ENCODE results near the gene ESPNL.
A peak's percentile ranks its signal among the peaks of the same experiment; 100 is the strongest.

Gene ESPNL

DNA sequence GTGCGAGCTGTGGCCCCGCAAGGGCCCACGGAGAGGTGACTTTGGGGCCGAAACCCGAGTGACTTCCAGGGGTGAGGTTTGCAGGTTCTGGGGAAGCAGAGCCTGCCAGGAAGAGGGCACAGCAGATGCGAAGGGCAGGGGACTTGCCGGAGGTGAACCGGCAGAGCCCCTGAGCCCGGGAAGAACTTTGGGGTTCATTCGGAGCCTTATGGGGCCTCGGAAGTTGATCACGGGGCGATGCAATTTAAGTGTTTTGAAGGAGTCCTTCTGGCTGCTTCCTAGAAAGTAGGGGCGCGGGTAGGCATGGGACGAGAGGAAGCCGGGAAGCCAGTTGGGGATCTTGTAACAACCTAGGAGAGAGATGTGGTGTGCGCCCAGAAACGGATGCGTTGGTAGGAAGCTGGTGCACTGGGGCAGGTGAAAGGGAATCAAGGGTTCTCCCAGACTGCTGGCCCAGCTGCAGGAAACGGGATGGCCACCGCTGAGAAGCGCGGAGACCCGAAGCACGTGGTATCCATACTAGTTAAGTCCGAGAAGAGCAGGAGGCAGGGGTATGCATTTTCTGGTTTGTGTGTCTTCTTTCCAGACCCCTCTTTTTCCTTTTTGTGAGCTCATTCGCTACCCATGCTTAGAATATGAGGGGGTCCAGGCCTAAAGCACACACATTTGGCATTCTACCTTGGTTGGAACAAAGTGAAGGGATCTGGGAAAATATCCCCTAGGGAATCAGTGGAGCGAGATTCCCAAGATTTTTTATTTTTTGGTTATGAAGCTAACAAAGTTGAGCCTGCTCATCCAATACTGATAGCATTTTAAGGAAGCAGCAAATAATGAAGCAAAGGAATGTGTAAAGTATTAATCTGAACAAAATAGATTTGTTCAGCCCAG is 38.6 kb upstream of the ESPNL start:
- no peaks in the 10 kb centered on the region for H4K20me1 ChIP-seq (ENCODE audit: control insufficient read depth, insufficient read depth, low read depth, low read length)
- H3K27ac ChIP-seq (ENCODE audit: low read depth, low read length), result peak overlapping the region; percentile 19
- peaks cover 47% of the 10 kb centered on the region for H3K79me2 ChIP-seq (ENCODE audit: control insufficient read depth, low read length)

DNA sequence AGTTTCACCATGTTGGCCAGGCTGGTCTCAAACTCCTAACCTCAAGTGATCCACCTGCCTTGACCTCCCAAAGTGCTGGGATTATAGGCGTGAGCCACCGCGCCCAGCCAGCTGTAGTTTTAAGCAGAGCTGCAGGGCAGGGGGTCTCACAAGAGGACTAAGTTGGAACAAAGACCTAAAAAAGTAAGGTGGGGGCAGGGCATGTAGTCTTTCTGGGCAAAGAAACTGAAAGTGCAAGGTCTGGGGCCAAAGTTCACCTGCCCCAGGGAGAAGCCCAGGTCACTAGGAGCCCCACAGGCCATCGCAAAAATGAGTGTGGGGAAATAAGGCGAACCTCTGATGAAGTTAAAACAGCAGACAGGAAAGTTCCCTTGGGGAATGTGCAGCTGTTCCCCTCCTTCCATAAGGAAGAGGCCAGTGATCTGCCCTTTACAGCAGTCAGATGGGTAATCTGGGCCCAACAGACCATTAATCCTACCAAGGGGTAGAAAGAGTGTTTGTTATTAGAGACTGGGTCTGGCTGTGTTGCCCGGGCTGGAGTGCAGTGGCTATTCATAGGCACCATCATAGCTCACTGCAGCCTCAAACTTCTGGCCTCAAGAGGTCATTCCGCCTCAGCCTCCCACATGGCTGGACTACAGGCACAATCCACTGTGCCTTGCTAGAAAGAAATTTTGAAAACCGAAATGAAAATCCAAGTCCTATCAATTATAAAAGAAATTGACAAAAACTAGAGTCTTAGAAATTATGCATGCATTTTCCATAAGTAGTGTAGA is 36.5 kb upstream of the ESPNL start:
- Histone ChIP-seq H3K9me2 (replicated peaks; ENCODE audit: control insufficient read depth, low read length) (no peaks in the 10 kb centered on the region), H3K27me3 (ENCODE audit: control insufficient read depth, low read length) (no peaks in the 10 kb centered on the region), H3K4me1 (ENCODE audit: control insufficient read depth, low read length) (peaks cover 22% of the 10 kb centered on the region), H3F3A (ENCODE audit: control insufficient read depth, insufficient read depth) (peaks cover 2% of the 10 kb centered on the region; the same call in 1 of the 2 replicates), H3K79me2 (ENCODE audit: control insufficient read depth, low read length) (peaks cover 47% of the 10 kb centered on the region), H3K9me3 (ENCODE audit: control insufficient read depth, insufficient read depth, low read length) (no peaks in the 10 kb centered on the region), H3K4me3 (ENCODE audit: low read length) (no peak overlapping the region), H3K4me2 (ENCODE audit: low read length) (no peak overlapping the region), H3K36me3 (ENCODE audit: control insufficient read depth, low read length) (peaks cover 45% of the 10 kb centered on the region), H3K27ac (ENCODE audit: low read depth, low read length) (no peak overlapping the region), H4K20me1 (ENCODE audit: control insufficient read depth, insufficient read depth, low read depth, low read length) (no peaks in the 10 kb centered on the region)
- TF ChIP-seq, protein P1, sequence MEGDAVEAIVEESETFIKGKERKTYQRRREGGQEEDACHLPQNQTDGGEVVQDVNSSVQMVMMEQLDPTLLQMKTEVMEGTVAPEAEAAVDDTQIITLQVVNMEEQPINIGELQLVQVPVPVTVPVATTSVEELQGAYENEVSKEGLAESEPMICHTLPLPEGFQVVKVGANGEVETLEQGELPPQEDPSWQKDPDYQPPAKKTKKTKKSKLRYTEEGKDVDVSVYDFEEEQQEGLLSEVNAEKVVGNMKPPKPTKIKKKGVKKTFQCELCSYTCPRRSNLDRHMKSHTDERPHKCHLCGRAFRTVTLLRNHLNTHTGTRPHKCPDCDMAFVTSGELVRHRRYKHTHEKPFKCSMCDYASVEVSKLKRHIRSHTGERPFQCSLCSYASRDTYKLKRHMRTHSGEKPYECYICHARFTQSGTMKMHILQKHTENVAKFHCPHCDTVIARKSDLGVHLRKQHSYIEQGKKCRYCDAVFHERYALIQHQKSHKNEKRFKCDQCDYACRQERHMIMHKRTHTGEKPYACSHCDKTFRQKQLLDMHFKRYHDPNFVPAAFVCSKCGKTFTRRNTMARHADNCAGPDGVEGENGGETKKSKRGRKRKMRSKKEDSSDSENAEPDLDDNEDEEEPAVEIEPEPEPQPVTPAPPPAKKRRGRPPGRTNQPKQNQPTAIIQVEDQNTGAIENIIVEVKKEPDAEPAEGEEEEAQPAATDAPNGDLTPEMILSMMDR (IDR thresholded peaks at IDR 0.05; ENCODE audit: low read depth, low read length, poor library complexity, severe bottlenecking), result no peak
- TF ChIP-seq EZH2phosphoT487 (IDR thresholded peaks at IDR 0.05; ENCODE audit: borderline replicate concordance, low read length), result no peak

More for the DNA sequence above, 38.6 kb upstream of the ESPNL start:
- H3K4me3 ChIP-seq (ENCODE audit: low read length), result peak overlapping the region; percentile 89
- H3F3A ChIP-seq (ENCODE audit: control insufficient read depth, insufficient read depth), result peaks cover 2% of the 10 kb centered on the region; the same call in 1 of the 2 replicates
- H3K9me3 ChIP-seq (ENCODE audit: control insufficient read depth, insufficient read depth, low read length), result no peaks in the 10 kb centered on the region
- H3K4me2 ChIP-seq (ENCODE audit: low read length), result peak overlapping the region; percentile 90
- no peaks in the 10 kb centered on the region for H3K9me2 ChIP-seq (replicated peaks; ENCODE audit: control insufficient read depth, low read length)
- peaks cover 19% of the 10 kb centered on the region for H3K4me1 ChIP-seq (ENCODE audit: control insufficient read depth, low read length)
- H3K27me3 ChIP-seq (ENCODE audit: control insufficient read depth, low read length), result no peaks in the 10 kb centered on the region
- TF ChIP-seq EZH2phosphoT487 (IDR thresholded peaks at IDR 0.05; ENCODE audit: borderline replicate concordance, low read length), result no peak
- TF ChIP-seq, protein P1 (IDR thresholded peaks at IDR 0.05; ENCODE audit: low read depth, low read length, poor library complexity, severe bottlenecking), result no peak
- peaks cover 27% of the 10 kb centered on the region for H3K36me3 ChIP-seq (ENCODE audit: control insufficient read depth, low read length)

DNA sequence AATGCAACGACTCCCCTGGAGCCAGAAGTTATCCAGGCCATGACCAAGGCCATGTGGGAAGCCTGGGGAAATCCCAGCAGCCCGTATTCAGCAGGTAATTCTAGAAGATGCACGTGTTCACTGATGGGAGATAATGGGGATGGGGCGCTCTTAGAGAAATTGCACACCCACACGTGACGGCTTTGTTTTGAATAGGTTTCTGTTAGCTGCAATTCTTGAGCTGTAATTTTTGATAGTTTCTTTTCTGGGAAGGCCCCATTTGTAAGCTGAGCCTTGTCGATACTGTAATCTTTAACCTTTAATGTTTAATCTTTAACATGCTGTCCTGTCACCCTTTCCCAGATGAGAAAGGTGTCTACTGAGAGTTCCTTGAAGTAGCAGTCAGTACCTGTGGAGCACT is 35.8 kb upstream of the ESPNL start:
- Histone ChIP-seq H3K27me3 (ENCODE audit: control insufficient read depth, low read length) (no peaks in the 10 kb centered on the region), H3K4me3 (ENCODE audit: low read length) (no peak overlapping the region), H3K36me3 (ENCODE audit: control insufficient read depth, low read length) (peaks cover 50% of the 10 kb centered on the region), H3K4me1 (ENCODE audit: control insufficient read depth, low read length) (peaks cover 21% of the 10 kb centered on the region), H3F3A (ENCODE audit: control insufficient read depth, insufficient read depth) (no peaks in the 10 kb centered on the region; the same call in 1 of the 2 replicates), H3K27ac (ENCODE audit: low read depth, low read length) (no peak overlapping the region), H3K79me2 (ENCODE audit: control insufficient read depth, low read length) (peaks cover 47% of the 10 kb centered on the region), H3K9me2 (replicated peaks; ENCODE audit: control insufficient read depth, low read length) (no peaks in the 10 kb centered on the region), H4K20me1 (ENCODE audit: control insufficient read depth, insufficient read depth, low read depth, low read length) (no peaks in the 10 kb centered on the region), H3K9me3 (ENCODE audit: control insufficient read depth, insufficient read depth, low read length) (no peaks in the 10 kb centered on the region), H3K4me2 (ENCODE audit: low read length) (no peak overlapping the region)
- TF ChIP-seq, protein P1 (IDR thresholded peaks at IDR 0.05; ENCODE audit: low read depth, low read length, poor library complexity, severe bottlenecking), result no peak
- no peak for TF ChIP-seq EZH2phosphoT487 (IDR thresholded peaks at IDR 0.05; ENCODE audit: borderline replicate concordance, low read length)

Data from DOHH2 (cell line).